ENCODE measurements around the gene GREB1. TPM values are rescaled to one million over a fixed set of nuclear protein-coding genes. Genes with fewer than 3 reads are reported as not detected.

GREB1 gene
- total RNA-seq, 1 donor from 2014 or later: 6.8 TPM

DNA sequence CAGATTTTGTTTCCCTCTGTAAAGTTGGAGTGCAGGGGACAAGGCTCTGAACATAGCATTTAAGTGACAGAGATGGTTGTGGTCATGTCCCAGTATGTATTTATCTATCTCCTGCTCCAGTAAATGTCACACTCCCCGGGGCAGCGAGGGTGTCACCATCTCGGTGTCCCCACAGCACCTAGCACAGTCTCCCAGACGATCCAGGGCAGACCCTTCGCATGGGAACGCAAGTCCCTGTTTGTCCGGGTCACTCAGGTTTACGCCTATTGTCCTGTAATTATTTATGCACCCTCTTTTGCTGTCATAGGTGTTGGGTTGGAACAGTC is 148.7 kb downstream of the GREB1 start:
- no peak overlapping the region for H3K4me3 ChIP-seq (ENCODE audit: low read length in 3 of 3)

DNA sequence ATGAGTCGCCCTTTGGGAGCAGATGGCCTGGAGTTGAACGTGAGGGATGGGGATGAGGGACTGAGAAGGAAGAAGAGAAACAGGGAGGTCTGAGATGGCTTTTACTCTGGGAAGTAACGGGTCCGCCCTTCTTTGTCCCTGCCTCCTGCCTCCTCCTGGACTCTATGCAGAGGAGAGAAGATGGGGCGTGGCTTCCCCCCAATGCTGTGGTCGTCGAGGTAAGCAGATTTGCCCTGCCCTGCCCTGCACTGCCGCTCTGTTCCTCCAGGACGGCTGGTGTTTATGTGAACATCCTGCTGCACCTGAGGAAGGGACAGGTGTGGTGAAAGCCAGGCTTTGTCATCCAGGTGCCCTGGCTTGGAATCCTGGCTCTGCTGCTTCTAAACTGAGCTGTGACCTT is 149.6 kb downstream of the GREB1 start:
- Histone ChIP-seq H3K4me3 (ENCODE audit: low read length in 3 of 3) (no peak overlapping the region), H3K9ac (ENCODE audit: low read depth in 1 of 3, low read length in 3 of 3) (peak overlapping the region in 2 of 3 donors; percentile 8 to 20), H3K27ac (ENCODE audit: low read depth, low read length) (no peak overlapping the region), H3K36me3 (ENCODE audit: control insufficient read depth in 3 of 3, insufficient read depth in 3 of 3, low read length in 3 of 3) (no peaks in the 10 kb centered on the region), H3K27me3 (ENCODE audit: control insufficient read depth in 3 of 3, insufficient read depth in 3 of 3, low read length in 3 of 3) (peaks cover 0 to 4% (median 2%) of the 10 kb centered on the region in 3 donors), H3K9me3 (ENCODE audit: control insufficient read depth in 3 of 3, low read length in 3 of 3) (no peaks in the 10 kb centered on the region), H3K4me1 (ENCODE audit: control insufficient read depth in 3 of 3, insufficient read depth in 3 of 3, low read length in 3 of 3) (peaks cover 56 to 82% (median 75%) of the 10 kb centered on the region in 3 donors)

More for the DNA sequence above, 148.7 kb downstream of the GREB1 start:
- peaks cover 0 to 5% (median 2%) of the 10 kb centered on the region in 3 donors for H3K27me3 ChIP-seq (ENCODE audit: control insufficient read depth in 3 of 3, insufficient read depth in 3 of 3, low read length in 3 of 3)
- H3K9me3 ChIP-seq (ENCODE audit: control insufficient read depth in 3 of 3, low read length in 3 of 3): no peaks in the 10 kb centered on the region
- H3K4me1 ChIP-seq (ENCODE audit: control insufficient read depth in 3 of 3, insufficient read depth in 3 of 3, low read length in 3 of 3): peaks cover 56 to 82% (median 76%) of the 10 kb centered on the region in 3 donors
- peak overlapping the region in 1 of 3 donors; percentile 60 for H3K9ac ChIP-seq (ENCODE audit: low read depth in 1 of 3, low read length in 3 of 3)
- no peaks in the 10 kb centered on the region for H3K36me3 ChIP-seq (ENCODE audit: control insufficient read depth in 3 of 3, insufficient read depth in 3 of 3, low read length in 3 of 3)
- no peak overlapping the region for H3K27ac ChIP-seq (ENCODE audit: low read depth, low read length)

DNA sequence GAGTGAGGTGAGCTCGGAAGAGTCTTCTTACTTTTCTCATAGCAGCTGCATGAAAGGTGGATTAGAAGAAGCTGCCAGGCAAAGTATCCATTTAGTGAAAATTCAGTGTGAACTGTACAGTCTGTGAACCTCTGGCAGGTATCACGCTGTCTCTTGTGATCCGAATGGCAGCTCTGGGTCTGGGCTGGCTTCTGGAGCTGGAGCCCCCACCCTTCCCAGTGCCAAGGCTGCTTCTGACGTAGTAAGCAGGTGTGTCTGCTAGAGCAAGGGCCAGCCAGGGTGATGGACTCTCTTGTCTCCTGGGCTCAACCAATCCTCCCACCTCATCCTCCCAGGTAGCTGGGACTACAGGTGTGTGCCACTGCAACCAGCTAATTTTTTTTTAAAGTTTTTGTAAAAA is 150.1 kb downstream of the GREB1 start:
- Histone ChIP-seq H3K4me1 (ENCODE audit: control insufficient read depth in 3 of 3, insufficient read depth in 3 of 3, low read length in 3 of 3) (peaks cover 54 to 80% (median 72%) of the 10 kb centered on the region in 3 donors), H3K9me3 (ENCODE audit: control insufficient read depth in 3 of 3, low read length in 3 of 3) (no peaks in the 10 kb centered on the region), H3K9ac (ENCODE audit: low read depth in 1 of 3, low read length in 3 of 3) (peak overlapping the region in 2 of 3 donors; percentile 8 to 20), H3K27me3 (ENCODE audit: control insufficient read depth in 3 of 3, insufficient read depth in 3 of 3, low read length in 3 of 3) (peaks cover 0 to 4% (median 2%) of the 10 kb centered on the region in 3 donors), H3K27ac (ENCODE audit: low read depth, low read length) (no peak overlapping the region), H3K36me3 (ENCODE audit: control insufficient read depth in 3 of 3, insufficient read depth in 3 of 3, low read length in 3 of 3) (no peaks in the 10 kb centered on the region), H3K4me3 (ENCODE audit: low read length in 3 of 3) (no peak overlapping the region)

DNA sequence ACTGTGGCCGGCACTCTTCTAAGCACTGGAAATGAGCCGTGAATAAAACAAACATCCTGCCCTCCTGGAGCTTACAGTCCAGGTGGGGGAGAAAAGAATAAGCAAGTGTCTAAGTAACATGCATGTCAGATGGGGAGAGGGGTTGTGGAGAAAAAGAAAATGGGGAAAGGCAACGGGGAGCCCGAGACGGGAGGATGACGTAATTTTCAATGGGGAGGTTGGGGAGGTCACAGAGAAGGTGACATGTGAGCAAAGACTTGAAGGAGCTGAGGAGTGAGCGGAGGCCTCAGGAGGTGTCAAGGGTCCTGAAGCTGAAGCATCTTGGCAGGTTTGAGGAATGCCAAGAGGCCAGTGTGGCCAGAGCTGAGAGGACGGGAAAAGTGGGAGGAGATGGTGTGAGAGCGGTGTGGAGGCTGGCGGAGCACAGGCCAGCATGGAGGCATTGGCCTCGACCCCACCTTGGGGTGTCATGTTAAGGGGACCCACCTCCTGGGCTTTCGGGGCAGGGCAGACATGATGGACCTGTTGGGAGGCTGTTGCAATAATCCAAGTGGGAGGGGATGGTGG is 151.1 kb downstream of the GREB1 start:
- peaks cover 45 to 78% (median 65%) of the 10 kb centered on the region in 3 donors for H3K4me1 ChIP-seq (ENCODE audit: control insufficient read depth in 3 of 3, insufficient read depth in 3 of 3, low read length in 3 of 3)
- H3K27ac ChIP-seq (ENCODE audit: low read depth, low read length): no peak overlapping the region

DNA sequence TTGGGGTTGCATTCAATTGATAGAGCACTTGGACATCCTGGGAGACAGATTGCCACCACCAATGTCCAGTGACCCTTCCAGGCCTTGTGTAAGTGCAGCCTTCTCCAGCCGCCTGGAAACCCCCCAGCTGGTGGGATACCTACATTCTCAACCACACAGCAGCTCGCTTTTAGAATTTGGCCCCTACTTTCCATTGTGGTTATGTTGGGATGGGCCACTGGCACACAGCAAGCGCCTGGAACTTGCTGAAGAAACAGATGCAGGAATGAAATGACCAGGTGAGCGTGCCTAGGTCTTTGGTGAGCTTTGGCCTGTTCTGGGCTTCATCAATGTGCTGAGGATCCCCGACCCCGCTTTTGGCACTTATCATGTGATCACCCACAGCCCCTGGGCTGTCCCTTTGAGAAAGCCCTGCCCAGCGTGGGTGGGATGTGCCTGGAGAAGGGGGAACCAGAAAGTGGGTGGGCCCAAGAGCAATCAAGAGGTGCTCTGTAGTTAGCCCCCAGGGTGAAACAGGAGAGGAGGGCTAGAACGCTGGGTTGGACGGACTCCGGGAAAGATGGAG is 152.1 kb downstream of the GREB1 start:
- no peak overlapping the region for H3K9ac ChIP-seq (ENCODE audit: low read depth in 1 of 3, low read length in 3 of 3)
- no peak overlapping the region for H3K4me3 ChIP-seq (ENCODE audit: low read length in 3 of 3)
- H3K4me1 ChIP-seq (ENCODE audit: control insufficient read depth in 3 of 3, insufficient read depth in 3 of 3, low read length in 3 of 3): peaks cover 38 to 68% (median 56%) of the 10 kb centered on the region in 3 donors
- H3K9me3 ChIP-seq (ENCODE audit: control insufficient read depth in 3 of 3, low read length in 3 of 3): no peaks in the 10 kb centered on the region
- no peaks in the 10 kb centered on the region for H3K36me3 ChIP-seq (ENCODE audit: control insufficient read depth in 3 of 3, insufficient read depth in 3 of 3, low read length in 3 of 3)
- peaks cover 0 to 4% (median 2%) of the 10 kb centered on the region in 3 donors for H3K27me3 ChIP-seq (ENCODE audit: control insufficient read depth in 3 of 3, insufficient read depth in 3 of 3, low read length in 3 of 3)
- H3K27ac ChIP-seq (ENCODE audit: low read depth, low read length): no peak overlapping the region

More for the DNA sequence above, 151.1 kb downstream of the GREB1 start:
- Histone ChIP-seq H3K9me3 (ENCODE audit: control insufficient read depth in 3 of 3, low read length in 3 of 3) (no peaks in the 10 kb centered on the region), H3K27me3 (ENCODE audit: control insufficient read depth in 3 of 3, insufficient read depth in 3 of 3, low read length in 3 of 3) (peaks cover 0 to 4% (median 2%) of the 10 kb centered on the region in 3 donors), H3K36me3 (ENCODE audit: control insufficient read depth in 3 of 3, insufficient read depth in 3 of 3, low read length in 3 of 3) (no peaks in the 10 kb centered on the region), H3K9ac (ENCODE audit: low read depth in 1 of 3, low read length in 3 of 3) (no peak overlapping the region), H3K4me3 (ENCODE audit: low read length in 3 of 3) (no peak overlapping the region)

DNA sequence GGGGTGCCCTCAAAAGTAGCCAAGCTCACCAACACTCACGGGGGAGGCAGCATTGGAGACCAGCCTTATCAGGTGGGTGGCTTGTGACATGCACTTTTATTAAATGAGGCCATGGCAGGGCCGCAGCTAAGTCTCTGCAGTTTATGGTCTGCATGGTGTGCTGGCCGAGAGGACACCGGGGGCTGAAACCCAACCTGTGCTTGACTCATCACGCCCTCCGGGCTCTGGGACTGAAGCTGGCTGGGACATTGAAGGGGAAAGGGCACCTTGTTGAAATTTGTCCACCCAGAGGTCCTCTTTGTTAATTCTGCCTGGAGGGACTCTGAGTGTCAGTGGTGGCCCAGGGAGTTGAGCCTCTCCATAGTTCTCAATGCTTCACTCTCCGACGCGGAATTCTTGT is 153.9 kb downstream of the GREB1 start:
- H3K27me3 ChIP-seq (ENCODE audit: control insufficient read depth in 3 of 3, insufficient read depth in 3 of 3, low read length in 3 of 3): peaks cover 0 to 4% (median 2%) of the 10 kb centered on the region in 3 donors
- peak overlapping the region; percentile 46 to 64 (median 53) for H3K4me3 ChIP-seq (ENCODE audit: low read length in 3 of 3)
- H3K9me3 ChIP-seq (ENCODE audit: control insufficient read depth in 3 of 3, low read length in 3 of 3): no peaks in the 10 kb centered on the region
- no peaks in the 10 kb centered on the region for H3K36me3 ChIP-seq (ENCODE audit: control insufficient read depth in 3 of 3, insufficient read depth in 3 of 3, low read length in 3 of 3)
- H3K9ac ChIP-seq (ENCODE audit: low read depth in 1 of 3, low read length in 3 of 3): peak overlapping the region; percentile 62 to 82 (median 75)
- peaks cover 21 to 54% (median 42%) of the 10 kb centered on the region in 3 donors for H3K4me1 ChIP-seq (ENCODE audit: control insufficient read depth in 3 of 3, insufficient read depth in 3 of 3, low read length in 3 of 3)
- peak overlapping the region; percentile 88 for H3K27ac ChIP-seq (ENCODE audit: low read depth, low read length)

DNA sequence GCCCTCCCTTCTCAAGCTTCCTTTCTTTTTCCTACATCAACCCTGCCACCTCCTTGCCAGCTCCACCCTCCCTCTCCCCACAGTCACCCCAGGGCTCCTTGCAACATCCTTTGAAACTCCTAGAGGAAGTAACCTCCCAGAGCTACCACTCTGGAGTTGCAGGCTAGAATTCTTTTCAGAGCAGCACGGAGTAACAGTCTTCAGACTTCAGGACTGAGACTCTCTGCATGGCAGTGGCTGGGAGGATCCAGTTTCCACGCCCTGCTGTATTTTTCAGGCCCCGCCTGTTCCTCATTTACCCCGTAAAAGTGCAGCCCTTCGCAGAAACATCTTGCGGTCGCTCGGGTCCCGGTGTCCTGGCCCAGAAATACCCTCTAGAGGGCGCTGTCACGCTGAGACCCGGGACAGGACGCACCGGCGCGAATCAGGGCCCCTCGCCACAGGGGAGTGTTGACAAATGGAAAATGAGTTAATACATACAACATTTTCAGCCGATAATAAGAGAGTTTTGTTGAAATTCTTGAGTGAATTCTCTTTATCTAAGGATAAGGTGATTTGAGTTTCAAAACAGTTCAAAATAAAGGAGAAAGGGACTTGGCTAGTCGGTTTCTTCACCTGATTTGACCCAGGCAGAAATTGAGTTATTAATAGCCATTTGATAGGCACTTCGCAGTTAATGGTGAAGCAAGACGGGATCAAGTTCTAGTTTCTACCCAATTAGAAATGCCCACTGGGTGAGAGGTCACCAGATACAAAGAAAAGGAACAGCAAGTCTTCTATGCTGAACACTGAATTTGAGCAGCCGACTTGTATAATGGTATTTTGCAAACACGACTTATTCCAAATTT is 154.6 kb downstream of the GREB1 start:
- H3K9me3 ChIP-seq (ENCODE audit: control insufficient read depth in 3 of 3, low read length in 3 of 3): no peaks in the 10 kb centered on the region
- peak overlapping the region; percentile 62 to 82 (median 75) for H3K9ac ChIP-seq (ENCODE audit: low read depth in 1 of 3, low read length in 3 of 3)
- H3K36me3 ChIP-seq (ENCODE audit: control insufficient read depth in 3 of 3, insufficient read depth in 3 of 3, low read length in 3 of 3): no peaks in the 10 kb centered on the region
- H3K27me3 ChIP-seq (ENCODE audit: control insufficient read depth in 3 of 3, insufficient read depth in 3 of 3, low read length in 3 of 3): peaks cover 0 to 4% (median 2%) of the 10 kb centered on the region in 3 donors
- H3K27ac ChIP-seq (ENCODE audit: low read depth, low read length): peak overlapping the region; percentile 88
- peak overlapping the region; percentile 46 to 64 (median 53) for H3K4me3 ChIP-seq (ENCODE audit: low read length in 3 of 3)
- peaks cover 23 to 53% (median 45%) of the 10 kb centered on the region in 3 donors for H3K4me1 ChIP-seq (ENCODE audit: control insufficient read depth in 3 of 3, insufficient read depth in 3 of 3, low read length in 3 of 3)

DNA sequence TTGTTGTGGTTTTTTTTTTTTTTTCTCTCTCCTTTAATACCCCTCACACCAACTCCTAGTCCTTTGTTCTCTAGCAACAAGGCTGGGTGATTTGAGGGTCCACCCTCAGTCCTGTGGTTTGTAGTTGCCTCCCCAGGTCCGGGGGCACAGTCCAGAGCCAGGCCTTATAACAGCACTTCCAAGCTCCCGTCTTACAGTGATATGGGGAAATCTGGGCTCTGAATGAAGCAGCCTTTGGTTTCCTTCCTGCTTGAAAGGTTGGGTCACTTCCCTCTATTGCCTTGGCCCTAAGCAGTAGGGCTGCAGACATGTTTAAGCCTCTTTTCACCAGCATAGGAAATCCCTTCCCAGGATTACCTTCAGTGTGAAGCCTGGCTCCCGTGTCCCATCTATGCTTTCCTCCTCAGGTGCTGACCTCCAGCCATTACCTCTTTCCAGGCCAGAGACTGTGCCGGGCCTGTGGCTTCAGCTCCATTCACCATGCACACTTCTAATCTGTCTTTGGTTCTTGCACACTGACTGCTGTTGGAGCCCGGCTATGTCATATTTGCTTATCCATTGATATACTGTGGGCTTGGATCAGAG is 157.3 kb downstream of the GREB1 start:
- H3K9me3 ChIP-seq (ENCODE audit: control insufficient read depth in 3 of 3, low read length in 3 of 3): no peaks in the 10 kb centered on the region
- H3K27ac ChIP-seq (ENCODE audit: low read depth, low read length): no peak overlapping the region
- no peak overlapping the region for H3K4me3 ChIP-seq (ENCODE audit: low read length in 3 of 3)
- H3K27me3 ChIP-seq (ENCODE audit: control insufficient read depth in 3 of 3, insufficient read depth in 3 of 3, low read length in 3 of 3): no peaks in the 10 kb centered on the region
- H3K4me1 ChIP-seq (ENCODE audit: control insufficient read depth in 3 of 3, insufficient read depth in 3 of 3, low read length in 3 of 3): peaks cover 18 to 42% (median 33%) of the 10 kb centered on the region in 3 donors
- H3K36me3 ChIP-seq (ENCODE audit: control insufficient read depth in 3 of 3, insufficient read depth in 3 of 3, low read length in 3 of 3): no peaks in the 10 kb centered on the region
- H3K9ac ChIP-seq (ENCODE audit: low read depth in 1 of 3, low read length in 3 of 3): peak overlapping the region in 1 of 3 donors; percentile 20
